OCI-LY1 (cell line): Measurements from ENCODE around the gene RANBP9.

Experiments used
- CTCF ChIP-seq: fragments of 200-600 bp; sonication (generic), shearing (Covaris generic); IDR thresholded peaks from 2 replicates; pipeline ENCODE4 v1.5.1; 2017; ENCODE audit warnings: mild to moderate bottlenecking, antibody characterized with exemption, low read length, moderate library complexity, mixed read lengths
- EZH2 ChIP-seq: fragments of 200-600 bp; sonication (generic), shearing (Covaris generic); IDR thresholded peaks from 2 replicates; pipeline ENCODE4 v1.8.0; 2017; ENCODE audit warnings: borderline replicate concordance, mixed run types, mild to moderate bottlenecking, antibody characterized with exemption, low read length, moderate library complexity, mixed read lengths

DNA sequence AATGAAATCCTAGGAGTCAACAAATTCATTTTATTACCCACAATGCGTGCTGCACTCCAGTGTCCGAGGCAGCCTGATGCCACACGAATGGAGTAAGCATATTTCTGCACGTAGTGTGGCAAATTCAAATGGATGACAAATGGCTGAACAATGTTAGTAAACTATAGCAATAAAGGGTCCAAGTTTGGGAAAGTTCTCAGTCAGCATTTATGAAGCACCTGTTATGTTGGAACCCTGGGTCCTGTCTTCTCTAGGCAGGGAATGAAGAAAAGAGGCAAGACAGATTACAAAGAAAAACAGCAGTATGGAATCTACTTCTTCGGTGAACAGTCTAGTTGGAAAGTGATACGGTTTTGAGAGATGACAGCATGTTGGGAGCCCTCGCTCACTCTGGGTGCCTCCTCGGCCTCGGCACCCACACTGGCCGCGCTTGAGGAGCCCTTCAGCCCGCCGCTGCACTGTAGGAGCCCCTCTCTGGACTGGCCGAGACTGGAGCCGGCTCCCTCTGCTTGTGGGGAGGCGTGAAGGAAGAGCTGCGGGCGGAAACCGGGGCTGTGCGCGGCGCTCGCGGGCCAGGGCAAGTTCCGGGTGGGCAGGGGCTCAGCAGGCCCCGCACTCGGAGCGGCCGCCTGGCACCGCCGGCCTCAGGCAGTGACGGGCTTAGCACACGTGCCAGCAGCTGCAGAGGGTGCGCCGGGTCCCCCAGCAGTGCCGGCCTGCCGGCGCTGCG, 4.8 kb upstream of the RANBP9 start:
- TF ChIP-seq CTCF = no peak
- TF ChIP-seq EZH2 = no peak
